ENCODE data around the gene POU2AF2. TPM values are rescaled to one million over a fixed set of nuclear protein-coding genes. Genes with fewer than 3 reads are reported as not detected.

The POU2AF2 gene
- total RNA-seq, 3 donors from 2014 or later (not counting 1 experiment from before 2014, with no cell fraction given): not detected

DNA sequence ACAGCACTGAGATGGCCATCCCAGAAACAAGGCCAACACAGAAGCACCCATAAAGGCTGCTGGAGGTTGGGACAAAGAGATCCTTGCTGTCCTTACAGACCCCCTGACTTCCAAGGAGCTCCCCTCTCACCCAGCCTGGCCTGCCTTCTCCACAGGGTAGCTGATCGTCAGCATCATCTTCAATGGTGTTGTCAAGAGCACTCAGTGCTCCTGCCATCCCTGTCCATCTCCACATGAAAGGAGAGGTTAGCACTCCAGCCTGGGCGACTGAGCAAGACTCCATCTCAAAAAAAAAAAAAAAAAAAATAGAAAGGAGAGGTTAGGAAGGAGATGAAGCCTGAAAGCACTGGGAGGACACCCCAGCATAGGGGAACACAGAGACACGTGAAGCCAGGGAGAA lies 50.7 kb downstream of the POU2AF2 start:
- 80% methylated on average over 2 of the region's 3 CpGs for WGBS (ENCODE audit: insufficient coverage)

DNA sequence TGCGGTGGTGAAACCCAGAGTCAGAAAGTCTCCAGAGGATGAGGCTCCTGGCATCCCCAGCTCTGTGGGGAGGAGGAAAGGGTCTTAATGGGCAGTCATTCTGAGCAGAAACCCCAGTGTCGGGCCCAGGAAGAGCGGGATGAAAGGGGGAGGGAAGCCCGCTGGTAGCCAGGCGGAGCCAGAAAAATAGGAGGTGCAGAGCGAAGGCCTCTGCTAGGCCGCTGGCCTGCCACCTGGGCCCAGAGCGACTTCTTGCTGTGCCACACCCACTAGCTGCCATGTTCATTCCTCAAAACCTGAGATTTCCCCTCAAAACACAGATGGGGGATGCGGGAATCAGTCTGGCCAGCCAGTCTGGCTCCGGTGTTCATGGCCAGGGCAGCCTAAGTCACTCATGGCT lies 52.2 kb downstream of the POU2AF2 start:
- H3K27me3 Mint-ChIP-seq (ENCODE audit: low read depth in 2 of 2): peaks cover 25 to 36% of the 10 kb centered on the region in 2 donors
- H3K36me3 Mint-ChIP-seq: no peaks in the 10 kb centered on the region
- Histone ChIP-seq H3K27ac (ENCODE audit: low read length) (no peak overlapping the region), H3K4me3 (ENCODE audit: low read length) (no peak overlapping the region), H3K4me1 (ENCODE audit: control insufficient read depth, insufficient read depth, low read length) (no peaks in the 10 kb centered on the region), H3K36me3 (ENCODE audit: control insufficient read depth, insufficient read depth, low read length) (no peaks in the 10 kb centered on the region), H3K9me3 (ENCODE audit: control insufficient read depth, insufficient read depth, low read length) (no peaks in the 10 kb centered on the region), H3K27me3 (ENCODE audit: control insufficient read depth, insufficient read depth, low read length) (peaks cover 6% of the 10 kb centered on the region)
- no peak overlapping the region for H3K4me3 Mint-ChIP-seq
- DNase-seq: no peak
- no peaks in the 10 kb centered on the region for H3K9me3 Mint-ChIP-seq
- H3K27ac Mint-ChIP-seq: no peak overlapping the region
- H3K4me1 Mint-ChIP-seq: no peaks in the 10 kb centered on the region
- intact Hi-C loops (cut with micrococcal nuclease): no loop called here
- WGBS (ENCODE audit: insufficient coverage): 95% methylated on average over 10 of the region's 10 CpGs
- TF ChIP-seq, protein P1, sequence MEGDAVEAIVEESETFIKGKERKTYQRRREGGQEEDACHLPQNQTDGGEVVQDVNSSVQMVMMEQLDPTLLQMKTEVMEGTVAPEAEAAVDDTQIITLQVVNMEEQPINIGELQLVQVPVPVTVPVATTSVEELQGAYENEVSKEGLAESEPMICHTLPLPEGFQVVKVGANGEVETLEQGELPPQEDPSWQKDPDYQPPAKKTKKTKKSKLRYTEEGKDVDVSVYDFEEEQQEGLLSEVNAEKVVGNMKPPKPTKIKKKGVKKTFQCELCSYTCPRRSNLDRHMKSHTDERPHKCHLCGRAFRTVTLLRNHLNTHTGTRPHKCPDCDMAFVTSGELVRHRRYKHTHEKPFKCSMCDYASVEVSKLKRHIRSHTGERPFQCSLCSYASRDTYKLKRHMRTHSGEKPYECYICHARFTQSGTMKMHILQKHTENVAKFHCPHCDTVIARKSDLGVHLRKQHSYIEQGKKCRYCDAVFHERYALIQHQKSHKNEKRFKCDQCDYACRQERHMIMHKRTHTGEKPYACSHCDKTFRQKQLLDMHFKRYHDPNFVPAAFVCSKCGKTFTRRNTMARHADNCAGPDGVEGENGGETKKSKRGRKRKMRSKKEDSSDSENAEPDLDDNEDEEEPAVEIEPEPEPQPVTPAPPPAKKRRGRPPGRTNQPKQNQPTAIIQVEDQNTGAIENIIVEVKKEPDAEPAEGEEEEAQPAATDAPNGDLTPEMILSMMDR (IDR thresholded peaks at IDR 0.05): no peak
- ATAC-seq: no peak

More for the DNA sequence above, 50.7 kb downstream of the POU2AF2 start:
- Mint-ChIP-seq H3K27me3 (ENCODE audit: low read depth in 2 of 2) (peaks cover 21% of the 10 kb centered on the region in 2 donors), H3K9me3 (no peaks in the 10 kb centered on the region), H3K4me1 (no peaks in the 10 kb centered on the region), H3K36me3 (no peaks in the 10 kb centered on the region), H3K27ac (no peak overlapping the region), H3K4me3 (no peak overlapping the region)
- Histone ChIP-seq H3K27ac (ENCODE audit: low read length) (no peak overlapping the region), H3K27me3 (ENCODE audit: control insufficient read depth, insufficient read depth, low read length) (peaks cover 6% of the 10 kb centered on the region), H3K4me1 (ENCODE audit: control insufficient read depth, insufficient read depth, low read length) (no peaks in the 10 kb centered on the region), H3K36me3 (ENCODE audit: control insufficient read depth, insufficient read depth, low read length) (no peaks in the 10 kb centered on the region), H3K9me3 (ENCODE audit: control insufficient read depth, insufficient read depth, low read length) (no peaks in the 10 kb centered on the region), H3K4me3 (ENCODE audit: low read length) (no peak overlapping the region)
- ATAC-seq: no peak
- DNase-seq: no peak
- intact Hi-C loops (cut with micrococcal nuclease): no loop called here
- TF ChIP-seq, protein P1 (IDR thresholded peaks at IDR 0.05): no peak

DNA sequence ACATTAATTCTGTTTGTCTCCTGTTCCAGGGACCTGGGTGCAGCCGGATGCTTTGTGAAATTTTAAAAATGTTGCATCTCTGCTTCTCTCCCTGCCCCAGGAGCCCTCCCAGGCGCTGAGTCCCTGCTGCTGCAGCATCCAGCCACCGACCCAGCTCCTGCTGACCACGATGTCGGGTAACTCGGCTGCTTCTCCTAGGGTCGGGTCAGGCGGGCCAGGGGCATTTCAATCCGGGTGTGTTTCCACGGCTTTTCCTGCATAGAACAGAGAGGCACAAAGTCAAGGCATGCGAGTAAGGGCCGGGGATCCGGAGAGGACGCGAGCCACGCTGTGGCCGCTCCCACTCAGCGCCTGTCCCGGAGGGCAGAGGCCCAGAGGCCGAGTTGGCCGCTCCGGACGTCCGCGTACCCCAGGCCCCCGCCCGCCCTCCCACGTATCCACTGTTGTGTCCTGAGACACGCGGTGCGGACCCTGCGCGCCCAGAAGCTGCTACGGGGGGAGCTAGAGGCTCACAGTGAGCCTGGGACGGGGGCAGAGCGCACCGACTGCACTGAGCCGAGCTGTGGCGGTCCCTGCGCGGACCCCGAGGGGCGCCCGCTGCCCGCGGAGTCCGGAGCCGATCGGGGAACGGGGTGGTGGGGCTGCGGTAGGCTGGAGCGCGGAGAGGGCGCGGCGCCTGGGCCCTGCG lies 53.0 kb downstream of the POU2AF2 start, which contains the start of gene POU2AF3:
TSS of gene POU2AF3 (plus strand) at position 134 of the 688 bp plus-strand sequence. CDS start at position 170, 36 bp downstream.
- Histone ChIP-seq H3K27me3 (ENCODE audit: control insufficient read depth, insufficient read depth, low read length) (peaks cover 6% of the 10 kb centered on the region), H3K9me3 (ENCODE audit: control insufficient read depth, insufficient read depth, low read length) (no peaks in the 10 kb centered on the region), H3K36me3 (ENCODE audit: control insufficient read depth, insufficient read depth, low read length) (no peaks in the 10 kb centered on the region), H3K4me3 (ENCODE audit: low read length) (peak within 1 kb of the TSS; percentile 32), H3K27ac (ENCODE audit: low read length) (no peak within 1 kb of the TSS), H3K4me1 (ENCODE audit: control insufficient read depth, insufficient read depth, low read length) (no peaks in the 10 kb centered on the region)
- H3K4me3 Mint-ChIP-seq: no peak within 1 kb of the TSS
- TF ChIP-seq, protein P1 (IDR thresholded peaks at IDR 0.05): no peak
- no peaks in the 10 kb centered on the region for H3K36me3 Mint-ChIP-seq
- no peak within 1 kb of the TSS for H3K27ac Mint-ChIP-seq
- DNase-seq (no peak), ATAC-seq (no peak)
- intact Hi-C loops (cut with micrococcal nuclease): no loop called here
- H3K27me3 Mint-ChIP-seq (ENCODE audit: low read depth in 2 of 2): peaks cover 29 to 42% of the 10 kb centered on the region in 2 donors
- H3K4me1 Mint-ChIP-seq: no peaks in the 10 kb centered on the region
- H3K9me3 Mint-ChIP-seq: no peaks in the 10 kb centered on the region
- 17% methylated on average over 57 of the region's 57 CpGs for WGBS (ENCODE audit: insufficient coverage)
